VCaP (cell line): ENCODE results near the gene CETP.
"Not testable (repeated sequence)": the region's sequence is repeated elsewhere in the genome, so short reads cannot be mapped to it uniquely, and the experiment has no call there.

Experiments
- H3K27ac ChIP-seq: fragments of 450-650 bp; 2 replicates; pipeline ENCODE4 v1.5.1; 2017
- TF ChIP-seq, protein P1 (sequence below): fragments of 450-650 bp; conservative IDR thresholded peaks from 2 replicates; pipeline ENCODE4 v1.5.1; 2017; ENCODE audit warnings: mild to moderate bottlenecking, moderate library complexity

CETP gene

DNA sequence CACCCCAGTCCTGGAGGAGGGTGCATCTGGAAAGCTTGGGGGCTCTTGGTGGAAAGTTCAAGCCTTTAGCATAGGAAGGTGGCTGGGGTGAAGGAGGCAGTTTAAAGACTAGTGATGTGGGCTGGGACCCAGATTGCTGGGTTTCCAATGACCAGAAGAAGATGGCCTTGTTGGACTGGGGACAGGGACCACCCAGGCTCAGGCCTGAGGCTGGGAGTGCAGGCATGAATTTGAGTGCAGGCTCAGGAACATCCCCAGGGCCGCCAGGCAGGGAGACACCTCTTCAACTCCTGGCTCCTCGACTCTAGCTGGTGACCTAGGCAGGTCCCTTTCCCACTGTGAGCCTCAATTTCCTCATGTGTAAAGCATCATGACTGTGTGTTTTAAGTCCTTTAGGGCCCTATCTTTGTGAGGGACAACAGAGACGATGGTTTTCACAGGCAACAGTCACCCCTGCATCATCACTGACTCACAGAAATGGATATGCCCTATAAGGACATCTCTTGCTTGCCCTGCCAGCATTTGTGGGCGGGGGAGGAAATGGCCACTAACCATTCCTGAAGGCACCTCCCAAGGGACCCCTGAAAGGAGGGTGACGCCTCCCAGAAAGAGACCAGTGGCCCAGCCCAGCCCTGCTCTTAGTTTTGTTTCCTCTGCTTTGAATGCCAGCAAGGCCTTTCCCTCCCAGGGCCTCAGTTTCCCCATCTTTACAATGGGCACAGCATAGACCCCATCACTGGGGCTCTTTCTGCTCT lies 38.7 kb downstream of the CETP start:
- TF ChIP-seq, protein P1, sequence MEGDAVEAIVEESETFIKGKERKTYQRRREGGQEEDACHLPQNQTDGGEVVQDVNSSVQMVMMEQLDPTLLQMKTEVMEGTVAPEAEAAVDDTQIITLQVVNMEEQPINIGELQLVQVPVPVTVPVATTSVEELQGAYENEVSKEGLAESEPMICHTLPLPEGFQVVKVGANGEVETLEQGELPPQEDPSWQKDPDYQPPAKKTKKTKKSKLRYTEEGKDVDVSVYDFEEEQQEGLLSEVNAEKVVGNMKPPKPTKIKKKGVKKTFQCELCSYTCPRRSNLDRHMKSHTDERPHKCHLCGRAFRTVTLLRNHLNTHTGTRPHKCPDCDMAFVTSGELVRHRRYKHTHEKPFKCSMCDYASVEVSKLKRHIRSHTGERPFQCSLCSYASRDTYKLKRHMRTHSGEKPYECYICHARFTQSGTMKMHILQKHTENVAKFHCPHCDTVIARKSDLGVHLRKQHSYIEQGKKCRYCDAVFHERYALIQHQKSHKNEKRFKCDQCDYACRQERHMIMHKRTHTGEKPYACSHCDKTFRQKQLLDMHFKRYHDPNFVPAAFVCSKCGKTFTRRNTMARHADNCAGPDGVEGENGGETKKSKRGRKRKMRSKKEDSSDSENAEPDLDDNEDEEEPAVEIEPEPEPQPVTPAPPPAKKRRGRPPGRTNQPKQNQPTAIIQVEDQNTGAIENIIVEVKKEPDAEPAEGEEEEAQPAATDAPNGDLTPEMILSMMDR, result no peak
- no peak overlapping the region for H3K27ac ChIP-seq

DNA sequence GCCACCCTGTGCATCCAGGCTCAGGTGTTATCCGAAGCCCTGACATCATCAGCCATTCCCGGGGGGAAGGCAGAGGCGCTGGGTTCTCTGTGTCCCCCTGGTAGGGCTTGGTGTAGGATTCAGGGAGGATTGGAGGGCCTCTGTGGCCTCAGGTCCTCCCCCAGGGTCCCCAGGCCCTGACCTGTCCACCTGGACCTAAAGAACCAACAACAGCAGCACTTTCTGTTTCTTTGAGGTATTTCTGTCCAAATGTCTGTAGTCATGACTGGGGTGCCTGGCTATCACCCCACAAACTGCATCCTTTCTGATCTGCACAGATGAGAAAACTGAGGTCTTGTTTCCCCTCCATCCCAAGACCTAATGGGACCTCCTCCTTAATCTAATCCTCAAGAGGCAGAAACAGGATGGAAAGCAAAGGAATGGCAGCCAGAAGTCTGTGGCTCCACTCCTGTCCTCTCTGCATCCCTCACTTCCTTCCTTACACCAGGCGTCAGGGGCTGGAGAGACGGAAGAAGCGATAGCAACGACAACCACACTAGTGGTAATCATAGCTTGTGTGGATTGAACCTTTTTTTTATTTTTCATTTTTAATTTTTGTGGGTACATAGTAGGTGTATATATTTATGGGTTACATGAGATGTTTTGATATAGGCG lies 39.4 kb downstream of the CETP start:
- no peak overlapping the region for H3K27ac ChIP-seq
- TF ChIP-seq, protein P1, result no peak

DNA sequence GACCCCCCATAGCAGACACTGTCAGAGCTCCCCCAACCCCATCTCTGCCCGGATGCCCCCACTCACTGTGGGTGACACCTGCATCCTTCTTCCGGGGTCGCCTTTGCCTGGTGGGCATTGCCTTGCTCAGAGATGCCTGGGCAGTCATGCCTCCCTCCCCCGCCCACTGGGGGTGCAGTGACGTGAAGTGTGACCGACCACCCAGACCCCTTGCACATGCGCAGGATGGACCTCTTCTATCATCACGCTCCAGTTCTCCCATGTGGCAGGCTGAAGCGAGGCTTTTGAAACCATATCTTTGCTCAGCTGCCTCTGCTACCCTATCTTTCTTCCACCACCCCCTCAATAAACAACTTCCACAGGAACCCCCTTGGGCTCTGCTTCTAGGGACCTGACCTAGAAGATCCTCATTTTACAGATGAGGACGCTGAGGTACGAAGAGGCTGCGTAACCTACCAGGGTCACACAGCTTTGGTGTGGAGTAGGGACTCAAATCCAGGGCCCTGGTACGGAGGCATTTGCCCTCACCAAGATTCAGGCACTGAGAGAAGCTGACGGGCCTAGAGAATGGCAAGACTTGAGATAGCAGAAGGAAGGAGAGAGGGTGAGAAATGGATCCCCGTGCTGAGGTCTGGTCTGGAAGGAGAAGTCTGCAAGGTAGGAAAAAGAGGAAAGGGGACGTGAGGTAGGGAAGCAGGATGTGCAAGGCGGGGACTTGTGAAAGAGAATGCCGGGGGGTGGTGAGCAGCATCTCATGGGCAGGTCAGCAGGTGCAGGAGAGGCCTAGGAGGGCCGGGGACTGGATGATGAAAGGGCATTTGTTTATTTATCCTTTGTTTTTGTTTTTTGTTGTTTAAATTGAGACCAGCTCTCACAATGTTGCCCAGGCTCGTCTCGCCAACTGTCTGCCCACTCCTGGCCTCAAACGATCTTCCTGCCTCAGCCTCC lies 42.0 kb downstream of the CETP start:
- no peak overlapping the region for H3K27ac ChIP-seq
- TF ChIP-seq, protein P1, result no peak

DNA sequence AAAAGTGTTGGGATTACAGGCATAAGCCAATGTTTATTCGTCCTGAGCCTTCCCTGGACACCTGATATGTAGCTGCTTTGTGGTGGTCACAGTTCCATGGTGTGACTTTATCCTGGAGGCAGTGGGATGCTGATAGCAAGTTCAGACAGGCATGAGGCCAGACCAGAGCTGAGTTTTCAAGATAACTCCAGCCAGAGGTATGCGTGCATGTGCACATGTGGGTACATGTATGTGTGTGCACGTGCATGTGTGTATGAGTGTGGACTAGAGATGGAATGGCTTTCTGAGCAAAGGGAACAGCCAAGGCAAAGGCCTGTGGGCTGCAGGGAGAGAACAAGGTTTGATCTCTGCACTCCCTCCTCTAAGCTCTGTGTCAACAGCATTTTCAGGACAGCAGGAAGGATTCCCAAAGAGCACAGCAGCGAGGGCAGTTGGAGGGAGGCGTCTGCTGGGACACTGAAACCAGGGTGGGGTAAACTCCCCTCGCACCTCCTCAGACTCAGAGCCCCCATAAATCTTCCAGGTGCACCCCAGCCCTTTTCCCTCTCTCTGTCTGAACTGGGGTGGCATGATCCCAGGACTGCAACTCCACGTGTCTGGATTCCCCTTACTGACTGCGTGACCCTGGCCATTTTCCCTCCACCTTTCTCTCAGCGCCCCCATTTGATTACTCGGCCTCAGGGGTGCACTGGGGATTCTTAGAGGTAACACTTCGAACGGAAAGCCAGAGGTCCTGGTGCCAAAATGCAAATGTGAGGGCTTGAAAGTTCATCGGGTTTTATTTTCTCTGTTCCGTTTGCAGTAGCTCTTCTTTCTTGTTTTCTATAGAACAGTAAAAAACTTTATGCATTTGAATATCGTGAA lies 42.9 kb downstream of the CETP start:
- H3K27ac ChIP-seq, result no peak overlapping the region
- TF ChIP-seq, protein P1, result no peak

DNA sequence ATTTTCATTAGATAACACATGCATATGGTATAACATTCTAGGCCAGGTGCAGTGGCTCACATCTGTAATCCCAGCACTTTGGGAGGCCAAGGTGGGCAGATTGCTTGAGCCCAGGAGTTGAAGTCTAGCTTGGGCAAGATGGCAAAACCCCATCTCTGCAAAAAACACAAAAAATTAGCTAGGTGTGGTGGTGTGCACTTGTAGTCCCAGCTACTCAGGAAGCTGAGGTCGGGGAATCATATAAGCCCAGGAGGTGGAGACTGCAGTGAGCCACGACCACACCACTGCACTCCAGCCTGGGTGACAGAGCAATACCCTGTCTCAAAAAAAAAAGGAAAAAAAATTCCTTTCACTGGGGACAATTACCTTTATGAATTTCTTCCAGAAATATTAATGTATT lies 43.8 kb downstream of the CETP start:
- not testable (repeated sequence) for H3K27ac ChIP-seq

DNA sequence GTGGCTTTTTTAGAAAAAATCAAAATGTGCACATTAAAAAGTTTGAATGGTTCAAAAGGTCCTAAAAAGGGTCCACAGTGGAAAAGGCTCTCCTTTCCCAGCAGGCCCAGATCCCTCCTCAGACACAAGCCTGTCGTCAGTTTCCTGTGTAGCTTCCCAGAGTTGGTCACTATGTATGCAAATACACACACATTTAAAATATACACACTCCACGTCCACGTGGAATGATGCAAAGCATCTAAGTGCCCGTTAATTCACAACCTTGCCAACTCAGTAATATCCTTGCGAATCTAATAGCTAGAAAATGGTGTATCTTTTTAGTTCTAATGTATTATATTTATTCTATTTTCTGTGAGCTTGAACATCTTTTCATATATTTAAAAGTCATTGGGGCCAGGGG lies 45.3 kb downstream of the CETP start:
- H3K27ac ChIP-seq, result no peak overlapping the region
- TF ChIP-seq, protein P1, result no peak

DNA sequence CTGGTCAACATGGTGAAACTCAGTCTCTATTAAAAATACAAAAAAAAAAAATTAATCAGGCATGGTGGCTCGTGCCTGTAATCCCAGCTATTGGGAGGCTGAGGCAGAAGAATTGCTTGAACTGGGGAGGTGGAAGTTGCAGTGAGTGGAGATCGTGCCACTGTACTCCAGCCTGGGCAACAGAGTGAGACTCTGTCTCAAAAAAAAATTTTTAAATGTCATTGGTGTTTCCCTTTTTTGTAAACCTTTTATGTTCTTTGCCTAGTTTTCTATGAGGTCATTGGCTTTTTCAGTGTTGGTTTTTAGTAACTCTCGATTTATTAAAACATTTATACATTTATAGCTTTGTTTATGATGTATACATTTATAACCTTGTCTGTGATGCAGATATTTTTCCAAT lies 45.8 kb downstream of the CETP start:
- TF ChIP-seq, protein P1, result no peak
- no peak overlapping the region for H3K27ac ChIP-seq
